K562 (cell line): ENCODE results near the gene HLA-DPA1. TPM values are rescaled to one million over a fixed set of nuclear protein-coding genes. Genes with fewer than 3 reads are reported as not detected.
A peak's percentile ranks its signal among the peaks of the same experiment; 100 is the strongest.

Experiments used
- ARID3A ChIP-seq: IDR thresholded peaks from 2 replicates; pipeline ENCODE4 v1.6.1; 2012; ENCODE audit warnings: low read depth, low read length, improper control_type of control experiment, borderline replicate concordance
- CHD7 ChIP-seq: fragments of 200-600 bp; sonication (generic); IDR thresholded peaks from one replicate; pipeline ENCODE4 v1.6.1; 2012; ENCODE audit warnings: mild to moderate bottlenecking, low read depth, low read length, inconsistent platforms
- RNF2 ChIP-seq: sonication (generic); IDR thresholded peaks from 2 replicates; pipeline ENCODE4 v1.6.1; 2016
- polyA plus RNA-seq, 8 experiments: library from polyadenylated mRNA; depleted of rRNA in 4 of 8; stranded (reverse) in 5 of 8; unstranded in 3 of 8; fragments of >200 nt; fragmentation: Nextera tagmentation in 2 of 8; fragmentation: Illumina TruSeq in 1 of 8; extraction: Ambion mirVana in 2 of 8; extraction: Trizol in 1 of 8; gene quantifications; 2 replicates each; pipeline versions ENCODE4 v1.2.1 to v1.2.3, GENCODE V29; 2011 to 2014; ENCODE audit warnings: inconsistent platforms in 1 of 8, missing spikeins in 1 of 8
- total RNA-seq, 7 experiments: library from RNA; depleted of rRNA in 6 of 7; stranded (reverse); fragments of >200 nt in 6 of 7; fragmentation: Illumina TruSeq in 2 of 7; extraction: Trizol in 2 of 7; gene quantifications; 2 replicates each; pipeline versions ENCODE4 v1.2.1 to v1.2.3, GENCODE V29; 2011 to 2021; ENCODE audit warnings: low replicate concordance in 1 of 7

Gene HLA-DPA1
- total and polyA plus RNA-seq, 9 of the 15 experiments (the other 6 are each of a cell fraction or from before 2014, with no cell fraction given): 0.23 to 0.93 (median 0.55) TPM

DNA sequence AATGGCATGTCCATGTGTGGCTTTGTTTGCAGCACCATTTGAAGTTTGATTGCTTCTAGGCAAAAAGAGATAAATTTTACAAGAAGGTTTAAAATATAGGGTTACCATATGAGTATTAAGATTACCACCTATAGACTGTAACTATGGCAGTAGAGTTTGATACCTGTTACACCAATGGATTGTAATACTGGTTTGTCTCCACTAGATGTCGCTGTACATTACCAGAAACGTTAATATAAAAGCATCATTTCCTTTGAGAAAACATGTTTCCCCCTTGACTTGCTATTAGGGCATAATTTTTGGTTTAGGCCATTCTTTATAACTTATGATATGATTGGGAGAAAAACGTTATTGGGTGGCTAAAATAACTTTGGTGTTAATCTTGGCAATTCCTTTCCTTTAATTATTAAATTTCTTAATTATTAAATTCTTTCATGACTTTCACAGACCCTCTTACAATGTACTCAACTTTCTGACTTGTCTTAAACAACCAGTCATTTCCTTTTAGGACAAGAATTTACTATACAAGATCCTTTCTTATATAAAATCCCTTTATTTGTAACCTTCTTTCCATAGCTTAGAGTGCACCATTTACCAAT is 45.2 kb upstream of the HLA-DPA1 start (continued):
- no peak for TF ChIP-seq CHD7
- no peak for TF ChIP-seq RNF2
- peak; percentile 93 for TF ChIP-seq ARID3A
